HepG2 (cell line): Measurements from ENCODE around the gene B3GALT6. TPM values are rescaled to one million over a fixed set of nuclear protein-coding genes. Genes with fewer than 3 reads are reported as not detected.

Source experiments
- BHLHE40 ChIP-seq: IDR thresholded peaks from 2 replicates; pipeline ENCODE4 v1.6.1; 2011; ENCODE audit warnings: low read length, improper control_type of control experiment
- CBX1 ChIP-seq: IDR thresholded peaks from one replicate; pipeline ENCODE4 v1.6.1; 2016; ENCODE audit warnings: antibody characterized with exemption, low read depth
- GATA4 ChIP-seq: sonication (generic); IDR thresholded peaks from 2 replicates; pipeline ENCODE4 v1.6.1; 2016; ENCODE audit warnings: antibody characterized with exemption, low read depth, borderline replicate concordance
- GATAD2A ChIP-seq: IDR thresholded peaks from 2 replicates; pipeline ENCODE4 v1.6.1; 2016
- GLMP ChIP-seq: sonication (generic); formaldehyde crosslinking; IDR thresholded peaks from 2 replicates; pipeline ENCODE4 v1.9.0; 2021; ENCODE audit warnings: missing genetic modification reagents, mild to moderate bottlenecking, borderline replicate concordance
- GPBP1L1 ChIP-seq: sonication (generic); formaldehyde crosslinking; IDR thresholded peaks from 2 replicates; pipeline ENCODE4 v1.5.0; 2020; ENCODE audit warnings: mild to moderate bottlenecking, missing genetic modification reagents
- HOXA7 ChIP-seq: sonication (generic); formaldehyde crosslinking; IDR thresholded peaks from 2 replicates; pipeline ENCODE4 v1.8.1; 2022; ENCODE audit warnings: mild to moderate bottlenecking, missing genetic modification reagents, moderate library complexity
- KLF12 ChIP-seq: sonication (generic); formaldehyde crosslinking; IDR thresholded peaks from 2 replicates; pipeline ENCODE4 v1.4.0; 2020; ENCODE audit warnings: missing genetic modification reagents, borderline replicate concordance
- MLX ChIP-seq: IDR thresholded peaks from 2 replicates; pipeline ENCODE4 v1.6.1; 2016
- PRPF4 ChIP-seq: fragments of 200-400 bp; formaldehyde crosslinking; IDR thresholded peaks from 2 replicates; pipeline ENCODE4 v1.6.1; 2016; ENCODE audit warnings: low read length, low read depth; ENCODE audit not compliant: poor library complexity, severe bottlenecking
- SCMH1 ChIP-seq: sonication (generic); formaldehyde crosslinking; IDR thresholded peaks from 2 replicates; pipeline ENCODE4 v1.9.0; 2021; ENCODE audit warnings: missing genetic modification reagents, mild to moderate bottlenecking, borderline replicate concordance
- SOX13 ChIP-seq, 3 experiments: fragments of 450-650 bp in 1 of 3; sonication (generic) in 1 of 3; formaldehyde crosslinking in 1 of 3; IDR thresholded peaks in 2 of 3; conservative IDR thresholded peaks in 1 of 3; 2 replicates each; pipeline versions ENCODE4 v1.5.0 to v1.6.1; 2016 to 2020; ENCODE audit warnings: antibody characterized with exemption in 1 of 3, mild to moderate bottlenecking in 1 of 3, missing compliant biosample characterization in 1 of 3, missing genetic modification reagents in 1 of 3, moderate library complexity in 1 of 3
- TGIF2 ChIP-seq: IDR thresholded peaks from 2 replicates; pipeline ENCODE4 v1.6.1; 2016; ENCODE audit warnings: control low read depth, missing compliant biosample characterization
- ZBTB3 ChIP-seq: sonication (generic); formaldehyde crosslinking; IDR thresholded peaks from 2 replicates; pipeline ENCODE4 v1.4.0; 2020; ENCODE audit warnings: low read depth, mild to moderate bottlenecking, moderate library complexity, missing genetic modification reagents, borderline replicate concordance
- ZNF207 ChIP-seq: fragments of 450-650 bp; IDR thresholded peaks from 2 replicates; pipeline ENCODE4 v1.6.1; 2016; ENCODE audit warnings: antibody characterized with exemption, borderline replicate concordance
- ZNF672 ChIP-seq: sonication (generic); formaldehyde crosslinking; IDR thresholded peaks from 2 replicates; pipeline ENCODE4 v1.8.1; 2022; ENCODE audit warnings: missing genetic modification reagents
- polyA plus RNA-seq, 8 experiments: library from polyadenylated mRNA; depleted of rRNA in 3 of 8; stranded (reverse) in 7 of 8; unstranded in 1 of 8; fragments of >200 nt; fragmentation: Illumina TruSeq in 4 of 8; extraction: Trizol in 4 of 8; gene quantifications; 2 replicates each; pipeline versions ENCODE4 v1.2.1 to v1.2.3, GENCODE V29; 2011 to 2016; ENCODE audit warnings: low read depth in 4 of 8, missing spikeins in 1 of 8, mixed read lengths in 1 of 8; ENCODE audit not compliant: insufficient read depth in 1 of 8
- total RNA-seq, 5 experiments: library from RNA; depleted of rRNA; stranded (reverse); fragments of >200 nt; fragmentation: Illumina TruSeq; extraction: Trizol; gene quantifications; 2 replicates each; pipeline ENCODE4 v1.2.3, GENCODE V29; 2016; ENCODE audit warnings: low read depth in 1 of 5
- TF ChIP-seq, protein P1 (sequence below): sonication (generic); formaldehyde crosslinking; IDR thresholded peaks from 2 replicates; pipeline ENCODE4 v1.8.0; 2022; ENCODE audit warnings: missing genetic modification reagents, mild to moderate bottlenecking, moderate library complexity, borderline replicate concordance
- TF ChIP-seq, protein P2 (sequence below): sonication (generic); formaldehyde crosslinking; IDR thresholded peaks from 2 replicates; pipeline ENCODE4 v1.4.0; 2020; ENCODE audit warnings: mild to moderate bottlenecking, missing genetic modification reagents
- TF ChIP-seq, protein P3 (sequence below): sonication (generic); formaldehyde crosslinking; IDR thresholded peaks from 2 replicates; pipeline ENCODE4 v1.8.1; 2023; ENCODE audit warnings: mild to moderate bottlenecking, missing genetic modification reagents
- TF ChIP-seq, protein P4 (sequence below): sonication (generic); formaldehyde crosslinking; IDR thresholded peaks from 2 replicates; pipeline ENCODE4 v1.5.0; 2020; ENCODE audit warnings: missing genetic modification reagents

B3GALT6 gene
- total and polyA plus RNA-seq, 2 of the 13 experiments (the other 11 are each of a cell fraction or from before 2014, with no cell fraction given) = 3.9 to 14.2 TPM

DNA sequence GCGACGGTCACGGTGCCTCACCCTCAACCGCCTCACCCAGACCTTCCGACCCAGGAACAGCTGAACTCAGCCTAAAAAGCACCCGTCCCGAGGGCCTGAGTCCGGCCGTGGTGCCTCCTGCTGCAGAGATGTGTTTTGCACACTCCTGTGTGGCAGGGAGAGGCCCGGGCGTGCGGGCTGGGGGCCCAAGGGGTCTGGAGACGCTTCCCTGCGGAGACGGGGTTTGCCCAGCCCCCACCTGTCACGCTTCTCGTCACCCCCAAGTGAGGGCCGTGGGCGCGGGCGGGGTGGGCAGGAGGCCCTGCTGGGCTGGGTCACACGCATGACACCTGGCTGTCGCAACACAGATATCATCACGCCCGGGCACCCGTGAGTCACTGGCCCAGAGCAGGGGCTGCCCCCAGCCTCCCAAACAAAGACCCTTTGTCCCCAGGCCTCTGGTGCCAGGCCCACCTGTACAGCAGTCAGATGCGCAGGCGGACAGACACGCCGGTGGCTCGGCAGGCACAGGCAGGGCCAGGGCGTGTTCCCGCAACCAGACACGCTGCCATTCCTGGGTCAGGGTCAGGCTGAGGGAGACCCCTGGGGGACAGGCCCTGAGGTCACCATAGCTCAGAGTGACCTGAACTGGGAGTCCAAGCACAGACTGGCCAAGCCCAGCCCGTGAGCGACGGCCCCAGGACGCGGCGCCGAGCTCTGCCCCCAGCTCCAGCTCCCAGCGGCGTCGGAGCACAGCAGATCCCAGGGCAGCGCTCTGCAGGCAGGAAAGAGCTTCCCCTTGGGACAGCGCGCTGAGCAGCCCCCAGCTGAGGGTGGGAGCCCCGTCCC, 6.1 kb downstream of the B3GALT6 start (continued):
- peak; percentile 28 for TF ChIP-seq CBX1
- TF ChIP-seq GATAD2A (CRISPR knock-in tag) = peak; percentile 89
- TF ChIP-seq, protein P1, sequence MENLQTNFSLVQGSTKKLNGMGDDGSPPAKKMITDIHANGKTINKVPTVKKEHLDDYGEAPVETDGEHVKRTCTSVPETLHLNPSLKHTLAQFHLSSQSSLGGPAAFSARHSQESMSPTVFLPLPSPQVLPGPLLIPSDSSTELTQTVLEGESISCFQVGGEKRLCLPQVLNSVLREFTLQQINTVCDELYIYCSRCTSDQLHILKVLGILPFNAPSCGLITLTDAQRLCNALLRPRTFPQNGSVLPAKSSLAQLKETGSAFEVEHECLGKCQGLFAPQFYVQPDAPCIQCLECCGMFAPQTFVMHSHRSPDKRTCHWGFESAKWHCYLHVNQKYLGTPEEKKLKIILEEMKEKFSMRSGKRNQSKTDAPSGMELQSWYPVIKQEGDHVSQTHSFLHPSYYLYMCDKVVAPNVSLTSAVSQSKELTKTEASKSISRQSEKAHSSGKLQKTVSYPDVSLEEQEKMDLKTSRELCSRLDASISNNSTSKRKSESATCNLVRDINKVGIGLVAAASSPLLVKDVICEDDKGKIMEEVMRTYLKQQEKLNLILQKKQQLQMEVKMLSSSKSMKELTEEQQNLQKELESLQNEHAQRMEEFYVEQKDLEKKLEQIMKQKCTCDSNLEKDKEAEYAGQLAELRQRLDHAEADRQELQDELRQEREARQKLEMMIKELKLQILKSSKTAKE (CRISPR knock-in tag) = peak; percentile 86
- TF ChIP-seq BHLHE40 = 0 out of 2 replicates have a peak, but pooled peaks have one; percentile 35
- TF ChIP-seq SOX13 (IDR thresholded peaks at IDR 0.05) = no peak
- peak in 1 of 2 experiments; percentile 86; a peak in 2 of 4 replicates for TF ChIP-seq SOX13 (CRISPR knock-in tag; conservative IDR thresholded peaks at IDR 0.05 in 1 of 2, IDR thresholded peaks at IDR 0.05 in 1 of 2)
- TF ChIP-seq HOXA7 (CRISPR knock-in tag) = no peak
- TF ChIP-seq ZNF207 = no peak
- TF ChIP-seq, protein P2, sequence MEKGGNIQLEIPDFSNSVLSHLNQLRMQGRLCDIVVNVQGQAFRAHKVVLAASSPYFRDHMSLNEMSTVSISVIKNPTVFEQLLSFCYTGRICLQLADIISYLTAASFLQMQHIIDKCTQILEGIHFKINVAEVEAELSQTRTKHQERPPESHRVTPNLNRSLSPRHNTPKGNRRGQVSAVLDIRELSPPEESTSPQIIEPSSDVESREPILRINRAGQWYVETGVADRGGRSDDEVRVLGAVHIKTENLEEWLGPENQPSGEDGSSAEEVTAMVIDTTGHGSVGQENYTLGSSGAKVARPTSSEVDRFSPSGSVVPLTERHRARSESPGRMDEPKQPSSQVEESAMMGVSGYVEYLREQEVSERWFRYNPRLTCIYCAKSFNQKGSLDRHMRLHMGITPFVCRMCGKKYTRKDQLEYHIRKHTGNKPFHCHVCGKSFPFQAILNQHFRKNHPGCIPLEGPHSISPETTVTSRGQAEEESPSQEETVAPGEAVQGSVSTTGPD = peak; percentile 44; the same call in 1 of the 2 replicates
- TF ChIP-seq, protein P3, sequence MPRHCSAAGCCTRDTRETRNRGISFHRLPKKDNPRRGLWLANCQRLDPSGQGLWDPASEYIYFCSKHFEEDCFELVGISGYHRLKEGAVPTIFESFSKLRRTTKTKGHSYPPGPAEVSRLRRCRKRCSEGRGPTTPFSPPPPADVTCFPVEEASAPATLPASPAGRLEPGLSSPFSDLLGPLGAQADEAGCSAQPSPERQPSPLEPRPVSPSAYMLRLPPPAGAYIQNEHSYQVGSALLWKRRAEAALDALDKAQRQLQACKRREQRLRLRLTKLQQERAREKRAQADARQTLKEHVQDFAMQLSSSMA (CRISPR knock-in tag) = no peak
- no peak for TF ChIP-seq ZNF672 (CRISPR knock-in tag)
- 0 out of 2 replicates have a peak, but pooled peaks have one; percentile 19 for TF ChIP-seq GATA4
- TF ChIP-seq, protein P4, sequence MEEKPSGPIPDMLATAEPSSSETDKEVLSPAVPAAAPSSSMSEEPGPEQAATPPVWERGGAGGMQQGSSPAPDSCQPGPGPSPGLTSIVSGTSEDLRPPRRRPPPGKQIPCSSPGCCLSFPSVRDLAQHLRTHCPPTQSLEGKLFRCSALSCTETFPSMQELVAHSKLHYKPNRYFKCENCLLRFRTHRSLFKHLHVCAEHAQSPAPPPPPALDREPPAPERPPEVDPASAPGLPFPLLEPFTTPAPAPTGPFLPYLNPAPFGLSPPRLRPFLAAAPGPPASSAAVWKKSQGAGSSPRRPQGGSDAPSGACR = peak; percentile 98
- no peak for TF ChIP-seq GLMP (CRISPR knock-in tag)
- peak; percentile 80; the same call in 1 of the 2 replicates for TF ChIP-seq MLX (CRISPR knock-in tag)
- TF ChIP-seq ZBTB3 (CRISPR knock-in tag) = no peak
- TF ChIP-seq TGIF2 (CRISPR knock-in tag) = peak; percentile 62; the same call in 1 of the 2 replicates
- no peak for TF ChIP-seq PRPF4
- TF ChIP-seq SCMH1 = no peak
- TF ChIP-seq GPBP1L1 = no peak
- peak; percentile 46; the same call in 1 of the 2 replicates for TF ChIP-seq KLF12 (CRISPR knock-in tag)
